ENCODE results near the gene S1PR3.

The S1PR3 gene

GRCh38 chr9:89024727-89025126 is 33.5 kb downstream of the S1PR3 start:
- TF ChIP-seq EZH2phosphoT487 (IDR thresholded peaks at IDR 0.05; ENCODE audit: borderline replicate concordance, low read length) (no peak), CTCF (IDR thresholded peaks at IDR 0.05; ENCODE audit: low read depth, low read length, poor library complexity, severe bottlenecking) (no peak)
- Histone ChIP-seq H3K36me3 (ENCODE audit: control insufficient read depth, low read length) (no peaks in the 10 kb centered on the region), H4K20me1 (ENCODE audit: control insufficient read depth, insufficient read depth, low read depth, low read length) (no peaks in the 10 kb centered on the region), H3K9me2 (replicated peaks; ENCODE audit: control insufficient read depth, low read length) (no peaks in the 10 kb centered on the region), H3K79me2 (ENCODE audit: control insufficient read depth, low read length) (no peaks in the 10 kb centered on the region), H3K4me2 (ENCODE audit: low read length) (no peak overlapping the region), H3F3A (ENCODE audit: control insufficient read depth, insufficient read depth) (no peaks in the 10 kb centered on the region), H3K9me3 (ENCODE audit: control insufficient read depth, insufficient read depth, low read length) (no peaks in the 10 kb centered on the region), H3K27ac (ENCODE audit: low read depth, low read length) (no peak overlapping the region), H3K4me1 (ENCODE audit: control insufficient read depth, low read length) (no peaks in the 10 kb centered on the region), H3K27me3 (ENCODE audit: control insufficient read depth, low read length) (no peaks in the 10 kb centered on the region), H3K4me3 (ENCODE audit: low read length) (no peak overlapping the region)

GRCh38 chr9:89025553-89025952 is 34.3 kb downstream of the S1PR3 start:
- Histone ChIP-seq H3K4me3 (ENCODE audit: low read length) (no peak overlapping the region), H3F3A (ENCODE audit: control insufficient read depth, insufficient read depth) (no peaks in the 10 kb centered on the region), H3K27me3 (ENCODE audit: control insufficient read depth, low read length) (no peaks in the 10 kb centered on the region), H3K4me2 (ENCODE audit: low read length) (no peak overlapping the region), H3K36me3 (ENCODE audit: control insufficient read depth, low read length) (no peaks in the 10 kb centered on the region), H3K9me3 (ENCODE audit: control insufficient read depth, insufficient read depth, low read length) (0 out of 2 replicates have a peak, but pooled peaks cover 3% of the 10 kb centered on the region), H3K9me2 (replicated peaks; ENCODE audit: control insufficient read depth, low read length) (no peaks in the 10 kb centered on the region), H3K79me2 (ENCODE audit: control insufficient read depth, low read length) (no peaks in the 10 kb centered on the region), H3K27ac (ENCODE audit: low read depth, low read length) (no peak overlapping the region), H3K4me1 (ENCODE audit: control insufficient read depth, low read length) (no peaks in the 10 kb centered on the region), H4K20me1 (ENCODE audit: control insufficient read depth, insufficient read depth, low read depth, low read length) (no peaks in the 10 kb centered on the region)
- TF ChIP-seq EZH2phosphoT487 (IDR thresholded peaks at IDR 0.05; ENCODE audit: borderline replicate concordance, low read length) (no peak), CTCF (IDR thresholded peaks at IDR 0.05; ENCODE audit: low read depth, low read length, poor library complexity, severe bottlenecking) (no peak)

- Histone ChIP-seq H3K4me3 (ENCODE audit: low read length) (no peak overlapping the region), H3K27me3 (ENCODE audit: control insufficient read depth, low read length) (no peaks in the 10 kb centered on the region), H3F3A (ENCODE audit: control insufficient read depth, insufficient read depth) (no peaks in the 10 kb centered on the region), H3K79me2 (ENCODE audit: control insufficient read depth, low read length) (no peaks in the 10 kb centered on the region), H4K20me1 (ENCODE audit: control insufficient read depth, insufficient read depth, low read depth, low read length) (no peaks in the 10 kb centered on the region), H3K4me2 (ENCODE audit: low read length) (no peak overlapping the region), H3K36me3 (ENCODE audit: control insufficient read depth, low read length) (no peaks in the 10 kb centered on the region), H3K4me1 (ENCODE audit: control insufficient read depth, low read length) (no peaks in the 10 kb centered on the region), H3K27ac (ENCODE audit: low read depth, low read length) (no peak overlapping the region), H3K9me2 (replicated peaks; ENCODE audit: control insufficient read depth, low read length) (no peaks in the 10 kb centered on the region), H3K9me3 (ENCODE audit: control insufficient read depth, insufficient read depth, low read length) (0 out of 2 replicates have a peak, but pooled peaks cover 3% of the 10 kb centered on the region)
- TF ChIP-seq CTCF (IDR thresholded peaks at IDR 0.05; ENCODE audit: low read depth, low read length, poor library complexity, severe bottlenecking) (no peak), EZH2phosphoT487 (IDR thresholded peaks at IDR 0.05; ENCODE audit: borderline replicate concordance, low read length) (no peak)
Observed at GRCh38 chr9:89026876-89027275, 35.6 kb downstream of the S1PR3 start.
